HG03354 (cell line): Measurements from ENCODE around the gene GSTT2B.
"Not testable (repeated sequence)": the region's sequence is repeated elsewhere in the genome, so short reads cannot be mapped to it uniquely, and the experiment has no call there.

Experiments used
- ATAC-seq: cut with Tn5 transposase; IDR thresholded peaks from one replicate; pipeline ENCODE4 v1.9.1; 2021; ENCODE audit warnings: mild to moderate bottlenecking; ENCODE audit not compliant: unreplicated experiment, poor library complexity, severe bottlenecking

GSTT2B gene

DNA sequence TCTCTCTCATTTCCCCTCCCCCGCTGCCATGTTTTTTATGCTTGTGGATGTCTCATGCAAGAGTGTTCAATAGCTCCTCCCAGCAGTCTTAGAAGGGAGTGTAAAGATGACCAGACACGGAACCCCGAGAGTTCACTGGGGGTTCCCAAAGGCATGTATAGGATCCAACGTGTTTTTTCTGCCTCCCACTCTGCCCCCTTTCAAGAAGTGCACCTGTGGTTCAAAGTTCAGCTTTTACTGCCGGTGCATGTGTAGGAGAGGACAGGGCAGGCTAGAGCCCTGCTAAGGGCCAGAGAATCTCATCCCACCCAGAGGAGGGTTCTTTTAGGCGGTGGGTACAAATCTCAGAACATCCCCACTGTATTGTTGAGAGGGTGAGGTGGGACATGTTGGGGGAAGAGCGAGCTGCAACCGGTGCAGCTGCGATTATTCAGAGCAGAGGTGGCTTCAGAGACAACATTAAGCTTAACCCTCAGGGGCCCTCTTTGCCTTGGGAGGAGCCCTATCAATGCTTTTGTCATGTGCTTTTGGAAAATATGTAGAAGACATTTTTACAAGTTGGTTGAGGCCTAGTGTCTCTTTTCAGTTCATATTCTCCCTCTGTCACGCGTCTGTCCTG lies 52.3 kb downstream of the GSTT2B start:
- ATAC-seq, result no peak

DNA sequence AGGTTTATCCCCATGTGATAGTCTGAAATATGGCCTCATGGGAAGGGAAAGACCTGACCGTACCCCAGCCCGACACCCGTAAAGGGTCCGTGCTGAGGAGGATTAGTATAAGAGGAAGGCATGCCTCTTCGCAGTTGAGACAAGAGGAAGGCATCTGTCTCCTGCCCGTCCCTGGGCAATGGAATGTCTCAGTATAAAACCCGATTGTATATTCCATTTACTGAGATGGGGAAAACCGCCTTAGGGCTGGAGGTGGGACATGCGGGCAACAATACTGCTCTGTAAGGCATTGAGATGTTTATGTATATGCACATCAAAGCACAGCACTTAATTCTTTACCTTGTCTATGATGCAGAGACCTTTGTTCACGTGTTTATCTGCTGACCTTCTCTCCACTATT lies 53.6 kb downstream of the GSTT2B start:
- not testable (repeated sequence) for ATAC-seq
